Measurements from ENCODE around the gene VWA5A. TPM values are rescaled to one million over a fixed set of nuclear protein-coding genes. Genes with fewer than 3 reads are reported as not detected.
A peak's percentile ranks its signal among the peaks of the same experiment; 100 is the strongest.

VWA5A gene
- total RNA-seq, 1 donor from 2014 or later, result 4.6 TPM

DNA sequence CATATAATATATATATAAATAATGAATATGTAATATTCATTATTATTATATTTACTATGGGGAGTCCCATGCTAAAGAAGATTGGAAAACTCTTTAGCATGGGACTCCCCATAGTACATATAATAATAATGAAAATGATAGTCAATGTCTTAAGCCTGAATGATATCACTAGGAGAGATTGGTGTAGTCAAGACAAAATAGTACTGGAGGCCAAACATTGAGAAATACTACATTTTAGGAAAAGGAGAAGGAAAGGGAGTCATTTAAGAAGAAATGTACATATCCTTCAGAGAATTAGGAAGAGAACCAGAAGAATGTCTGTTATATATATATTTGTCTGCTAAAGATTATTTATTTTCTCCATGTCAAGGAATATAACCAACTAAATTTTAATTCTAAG lies 5.0 kb upstream of the VWA5A start:
- TF ChIP-seq, protein P1, sequence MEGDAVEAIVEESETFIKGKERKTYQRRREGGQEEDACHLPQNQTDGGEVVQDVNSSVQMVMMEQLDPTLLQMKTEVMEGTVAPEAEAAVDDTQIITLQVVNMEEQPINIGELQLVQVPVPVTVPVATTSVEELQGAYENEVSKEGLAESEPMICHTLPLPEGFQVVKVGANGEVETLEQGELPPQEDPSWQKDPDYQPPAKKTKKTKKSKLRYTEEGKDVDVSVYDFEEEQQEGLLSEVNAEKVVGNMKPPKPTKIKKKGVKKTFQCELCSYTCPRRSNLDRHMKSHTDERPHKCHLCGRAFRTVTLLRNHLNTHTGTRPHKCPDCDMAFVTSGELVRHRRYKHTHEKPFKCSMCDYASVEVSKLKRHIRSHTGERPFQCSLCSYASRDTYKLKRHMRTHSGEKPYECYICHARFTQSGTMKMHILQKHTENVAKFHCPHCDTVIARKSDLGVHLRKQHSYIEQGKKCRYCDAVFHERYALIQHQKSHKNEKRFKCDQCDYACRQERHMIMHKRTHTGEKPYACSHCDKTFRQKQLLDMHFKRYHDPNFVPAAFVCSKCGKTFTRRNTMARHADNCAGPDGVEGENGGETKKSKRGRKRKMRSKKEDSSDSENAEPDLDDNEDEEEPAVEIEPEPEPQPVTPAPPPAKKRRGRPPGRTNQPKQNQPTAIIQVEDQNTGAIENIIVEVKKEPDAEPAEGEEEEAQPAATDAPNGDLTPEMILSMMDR (IDR thresholded peaks at IDR 0.05; ENCODE audit: borderline replicate concordance), result no peak
- Histone ChIP-seq H3K9me3 (replicated peaks) (no peaks in the 10 kb centered on the region), H3K4me3 (no peak overlapping the region), H3K27ac (replicated peaks) (no peak overlapping the region), H3K36me3 (no peaks in the 10 kb centered on the region), H3K4me1 (peaks cover 6% of the 10 kb centered on the region), H3K27me3 (ENCODE audit: low read depth) (no peaks in the 10 kb centered on the region)
- intact Hi-C loops (cut with micrococcal nuclease), result no loop called here
- no peak for DNase-seq

DNA sequence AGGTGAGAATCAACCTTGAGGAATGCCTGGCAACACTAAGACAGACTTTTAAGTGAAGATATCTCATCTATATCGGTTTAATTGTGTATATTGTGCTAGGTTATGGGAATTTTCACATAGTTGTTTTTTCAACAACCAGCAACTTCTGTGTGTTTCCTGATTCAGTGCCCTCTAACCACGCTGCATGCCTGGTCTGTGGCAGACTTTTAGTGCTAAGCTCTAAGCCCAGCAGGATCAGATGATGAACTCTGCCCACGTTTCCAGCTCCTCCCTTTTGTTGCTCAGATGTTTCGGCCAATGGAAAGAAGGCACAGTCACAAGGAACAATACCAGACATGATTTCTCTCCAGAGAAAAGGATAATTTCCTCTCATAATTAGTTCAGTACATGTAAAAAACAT lies 1.4 kb upstream of the VWA5A start:
- TF ChIP-seq, protein P1 (IDR thresholded peaks at IDR 0.05; ENCODE audit: borderline replicate concordance), result no peak
- DNase-seq, result no peak
- Histone ChIP-seq H3K4me1 (peaks cover 20% of the 10 kb centered on the region), H3K27me3 (ENCODE audit: low read depth) (no peaks in the 10 kb centered on the region), H3K4me3 (no peak overlapping the region), H3K9me3 (replicated peaks) (no peaks in the 10 kb centered on the region), H3K36me3 (peaks cover 16% of the 10 kb centered on the region), H3K27ac (replicated peaks) (no peak overlapping the region)
- intact Hi-C loops (cut with micrococcal nuclease), result no loop called here

DNA sequence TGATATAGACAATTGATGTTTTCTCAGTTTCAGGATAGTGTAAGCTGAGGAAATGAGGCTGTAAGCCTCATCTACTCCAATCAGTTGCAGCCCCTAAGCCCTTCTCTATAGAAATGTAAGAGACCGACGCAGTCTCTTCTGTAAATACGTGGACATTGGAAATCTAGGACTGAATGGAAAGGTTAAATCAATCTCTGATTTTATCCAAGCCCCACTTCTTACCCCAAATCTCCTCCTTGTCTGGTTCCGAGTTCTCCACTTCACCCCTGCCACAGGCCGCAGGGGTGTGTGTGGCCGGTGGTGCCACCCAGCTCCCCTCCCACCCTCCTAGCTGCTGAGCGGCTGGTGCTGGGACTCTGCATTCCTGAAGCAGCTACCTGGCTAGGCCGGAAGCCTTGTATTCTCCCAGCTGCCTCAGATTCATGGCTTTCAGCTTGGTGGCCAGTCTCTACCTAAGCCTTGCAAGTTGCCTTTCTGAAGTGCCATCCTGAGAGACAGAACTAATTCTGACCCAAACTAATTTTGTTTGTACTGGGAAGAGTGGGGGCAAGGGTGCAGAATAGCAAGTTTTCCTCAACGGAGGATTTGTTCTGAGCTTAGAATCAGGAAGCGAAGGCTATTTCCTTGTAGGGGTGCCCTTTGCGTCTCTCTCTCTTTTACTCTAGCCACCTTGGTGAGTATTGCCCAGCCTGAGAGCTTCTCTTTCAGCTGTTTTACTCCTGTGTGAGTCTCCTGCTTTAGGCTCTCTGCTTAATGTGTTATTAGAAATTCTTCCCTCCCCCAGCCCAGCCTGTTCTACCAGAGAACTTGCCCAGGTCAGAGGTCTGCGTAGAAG lies 749 bp downstream of the VWA5A start:
- Histone ChIP-seq H3K4me3 (peak overlapping the region; percentile 70), H3K27ac (replicated peaks) (peak overlapping the region; percentile 48), H3K4me1 (peaks cover 20% of the 10 kb centered on the region), H3K9me3 (replicated peaks) (no peaks in the 10 kb centered on the region), H3K36me3 (peaks cover 27% of the 10 kb centered on the region), H3K27me3 (ENCODE audit: low read depth) (no peaks in the 10 kb centered on the region)
- intact Hi-C loops (cut with micrococcal nuclease), result no loop called here
- DNase-seq, result no peak
- TF ChIP-seq, protein P1 (IDR thresholded peaks at IDR 0.05; ENCODE audit: borderline replicate concordance), result no peak

DNA sequence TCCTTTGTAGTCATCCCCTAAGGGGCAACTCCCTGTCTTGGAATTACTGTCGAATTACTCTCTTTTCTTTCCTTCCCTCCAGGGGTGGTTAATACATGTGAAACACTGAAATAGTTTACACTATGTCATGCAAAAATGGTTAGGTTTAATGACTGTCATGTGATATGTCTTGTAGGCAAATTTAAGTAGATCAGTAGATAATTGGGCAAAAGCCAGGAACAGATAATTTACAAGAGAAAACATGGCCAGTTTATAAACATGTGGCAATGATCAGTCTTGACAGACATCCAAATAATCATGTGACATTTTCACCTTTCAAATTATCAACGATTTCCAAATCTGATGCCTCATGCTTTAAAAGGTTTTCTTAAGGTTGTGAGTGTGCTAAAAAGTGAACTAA lies 3.9 kb downstream of the VWA5A start:
- DNase-seq, result no peak
- intact Hi-C loops (cut with micrococcal nuclease), result no loop called here
- Histone ChIP-seq H3K4me1 (peaks cover 26% of the 10 kb centered on the region), H3K4me3 (no peak overlapping the region), H3K9me3 (replicated peaks) (no peaks in the 10 kb centered on the region), H3K36me3 (peaks cover 50% of the 10 kb centered on the region), H3K27ac (replicated peaks) (no peak overlapping the region), H3K27me3 (ENCODE audit: low read depth) (no peaks in the 10 kb centered on the region)
- TF ChIP-seq, protein P1 (IDR thresholded peaks at IDR 0.05; ENCODE audit: borderline replicate concordance), result no peak

DNA sequence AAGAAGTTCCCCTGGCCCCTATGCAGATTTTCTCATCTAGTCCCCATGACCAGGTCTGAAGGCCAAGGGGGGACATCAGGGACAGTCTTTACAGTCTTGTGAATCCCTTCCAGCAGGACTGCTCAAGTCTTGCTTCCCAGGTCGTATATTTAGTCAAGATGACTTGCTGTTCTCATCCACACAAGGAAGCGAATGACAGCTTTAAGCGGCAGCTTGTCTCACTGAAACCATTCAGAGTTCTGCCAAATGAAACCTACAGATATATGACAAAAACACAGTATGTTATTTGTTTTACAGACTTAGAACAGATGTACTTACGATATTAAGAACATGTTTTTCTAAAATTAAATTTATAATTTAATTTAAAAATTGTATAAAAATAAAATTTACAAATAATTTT lies 5.6 kb downstream of the VWA5A start:
- Histone ChIP-seq H3K27ac (replicated peaks) (no peak overlapping the region), H3K27me3 (ENCODE audit: low read depth) (no peaks in the 10 kb centered on the region), H3K9me3 (replicated peaks) (peaks cover 9% of the 10 kb centered on the region), H3K36me3 (peaks cover 59% of the 10 kb centered on the region), H3K4me1 (peaks cover 13% of the 10 kb centered on the region), H3K4me3 (no peak overlapping the region)
- DNase-seq, result no peak
- intact Hi-C loops (cut with micrococcal nuclease), result no loop called here
- TF ChIP-seq, protein P1 (IDR thresholded peaks at IDR 0.05; ENCODE audit: borderline replicate concordance), result no peak

Measured in left ventricle myocardium inferior (tissue), 1 donor.